Endodermal cell (in vitro differentiated cells): ENCODE measurements around the gene MSTO1. TPM values are rescaled to one million over a fixed set of nuclear protein-coding genes. Genes with fewer than 3 reads are reported as not detected.
A peak's percentile ranks its signal among the peaks of the same experiment; 100 is the strongest.
"Not testable (repeated sequence)": the region's sequence is repeated elsewhere in the genome, so short reads cannot be mapped to it uniquely, and the experiment has no call there.

Experiments
- DNase-seq: peaks from one replicate; pipeline ENCODE4 v3.0.0-alpha.2; 2017
- H3K27ac ChIP-seq: 2 replicates; pipeline ENCODE4 v1.5.1; 2013; ENCODE audit warnings: mild to moderate bottlenecking, low read depth, low read length, moderate library complexity
- H3K27me3 ChIP-seq: 2 replicates; pipeline ENCODE4 v1.6.1; 2013; ENCODE audit warnings: mild to moderate bottlenecking, low read length, moderate library complexity; ENCODE audit not compliant: insufficient read depth, control insufficient read depth, poor library complexity, severe bottlenecking
- H3K36me3 ChIP-seq: 2 replicates; pipeline ENCODE4 v1.7.0; 2013; ENCODE audit warnings: mild to moderate bottlenecking, low read length, moderate library complexity; ENCODE audit not compliant: control insufficient read depth, insufficient read depth
- H3K4me1 ChIP-seq: one replicate; pipeline ENCODE4 v1.7.0; 2013; ENCODE audit warnings: low read length; ENCODE audit not compliant: control insufficient read depth, insufficient read depth
- H3K4me3 ChIP-seq: 2 replicates; pipeline ENCODE4 v1.5.1; 2013; ENCODE audit warnings: mild to moderate bottlenecking, low read length, moderate library complexity
- H3K9ac ChIP-seq: 2 replicates; pipeline ENCODE4 v1.6.1; 2013; ENCODE audit warnings: mild to moderate bottlenecking, low read length, moderate library complexity; ENCODE audit not compliant: poor library complexity, severe bottlenecking; ENCODE audit errors: extremely low read depth
- H3K9me3 ChIP-seq: 2 replicates; pipeline ENCODE4 v1.6.1; 2013; ENCODE audit warnings: mild to moderate bottlenecking, low read length, moderate library complexity; ENCODE audit not compliant: control insufficient read depth
- H3K27ac Mint-ChIP-seq: 2 replicates; pipeline ENCODE4 v1.8.0; 2020; ENCODE audit warnings: mixed read lengths
- H3K27me3 Mint-ChIP-seq: 2 replicates; pipeline ENCODE4 v1.8.0; 2021; ENCODE audit warnings: mild to moderate bottlenecking, mixed read lengths; ENCODE audit not compliant: insufficient read depth
- H3K36me3 Mint-ChIP-seq: 2 replicates; pipeline ENCODE4 v1.8.0; 2020; ENCODE audit warnings: low read depth, mixed read lengths
- H3K4me1 Mint-ChIP-seq: 2 replicates; pipeline ENCODE4 v1.8.0; 2020; ENCODE audit warnings: mixed read lengths
- H3K4me3 Mint-ChIP-seq: 2 replicates; pipeline ENCODE4 v1.8.0; 2020; ENCODE audit warnings: mild to moderate bottlenecking, moderate library complexity, mixed read lengths
- H3K9me3 Mint-ChIP-seq: 2 replicates; pipeline ENCODE4 v1.8.0; 2020; ENCODE audit warnings: mild to moderate bottlenecking, mixed read lengths
- CTCF ChIP-seq: fragments of 200-600 bp; sonication (generic); conservative IDR thresholded peaks from 2 replicates; pipeline ENCODE4 v1.5.0; 2021; ENCODE audit warnings: antibody characterized with exemption, mild to moderate bottlenecking
- WGBS, 2 experiments: methylation state at CpG; one replicate each; pipeline versions ENCODE4 v1.1.5 to v1.1.7; 2013; ENCODE audit warnings: missing lambda C conversion rate in 2 of 2, mixed read lengths in 1 of 2; ENCODE audit not compliant: insufficient coverage in 1 of 2, insufficient read length in 1 of 2; 5-methylcytosine and 5-hydroxymethylcytosine counted together
- total RNA-seq, 2 donors: library from RNA; stranded (reverse); fragmentation: NEBNext Ultra II Directional in 1 of 2; extraction: Animal tissue kit (Norgen Biotek cat#: 25700) in 1 of 2; gene quantifications; 2 replicates in 1 of 2; 3 replicates in 1 of 2; pipeline ENCODE4 v1.2.1, GENCODE V29; 2021

Gene MSTO1
- total RNA-seq, 2 donors from 2014 or later, result 57.0 to 74.7 TPM

- Mint-ChIP-seq H3K27ac (no peak overlapping the region), H3K9me3 (peaks cover 43% of the 10 kb centered on the region), H3K27me3 (peaks cover 21% of the 10 kb centered on the region), H3K4me3 (no peak overlapping the region), H3K4me1 (peaks cover 11% of the 10 kb centered on the region), H3K36me3 (peaks cover 12% of the 10 kb centered on the region)
- Histone ChIP-seq H3K27me3 (no peaks in the 10 kb centered on the region), H3K4me3 (peak overlapping the region; percentile 23), H3K27ac (no peak overlapping the region), H3K4me1 (no peaks in the 10 kb centered on the region), H3K36me3 (no peaks in the 10 kb centered on the region), H3K9ac (no peak overlapping the region), H3K9me3 (peaks cover 42% of the 10 kb centered on the region)
- no peak for TF ChIP-seq CTCF
- no peak for DNase-seq
- WGBS, 2 experiments, result 92% methylated on average over 2 of the region's 2 CpGs; no CpG with 5 or more reads in 1 of the 2 experiments
Observed at GRCh38 chr1:155622191-155622590, 12.2 kb downstream of the MSTO1 start.

GRCh38 chr1:155623357-155623756 lies 13.3 kb downstream of the MSTO1 start:
- Histone ChIP-seq H3K27me3 (no peaks in the 10 kb centered on the region), H3K9me3 (peaks cover 42% of the 10 kb centered on the region), H3K9ac (no peak overlapping the region), H3K4me3 (no peak overlapping the region), H3K36me3 (no peaks in the 10 kb centered on the region), H3K4me1 (no peaks in the 10 kb centered on the region), H3K27ac (no peak overlapping the region)
- peaks cover 12% of the 10 kb centered on the region for H3K36me3 Mint-ChIP-seq
- DNase-seq, result no peak
- no peak overlapping the region for H3K4me3 Mint-ChIP-seq
- peaks cover 11% of the 10 kb centered on the region for H3K4me1 Mint-ChIP-seq
- H3K27me3 Mint-ChIP-seq, result peaks cover 21% of the 10 kb centered on the region
- TF ChIP-seq CTCF, result no peak
- H3K9me3 Mint-ChIP-seq, result peaks cover 43% of the 10 kb centered on the region
- H3K27ac Mint-ChIP-seq, result no peak overlapping the region
- 88 to 91% methylated on average over 1 of the region's 1 CpG for WGBS, 2 experiments

- not testable (repeated sequence) for H3K9ac ChIP-seq, H3K4me3 Mint-ChIP-seq, H3K36me3 ChIP-seq, H3K36me3 Mint-ChIP-seq, DNase-seq, H3K4me3 ChIP-seq, H3K4me1 ChIP-seq, H3K27ac ChIP-seq, H3K27me3 ChIP-seq
- H3K27me3 Mint-ChIP-seq, result peaks cover 21% of the 10 kb centered on the region
- H3K27ac Mint-ChIP-seq, result peak overlapping the region; percentile 8
- peaks cover 41% of the 10 kb centered on the region for H3K9me3 Mint-ChIP-seq
- peaks cover 42% of the 10 kb centered on the region for H3K9me3 ChIP-seq
- WGBS, 2 experiments, result 86 to 90% methylated on average over 1 to 2 of the region's 7 CpGs
- H3K4me1 Mint-ChIP-seq, result peaks cover 11% of the 10 kb centered on the region
Observed at GRCh38 chr1:155626428-155626827, 16.4 kb downstream of the MSTO1 start.
